HEK293 (cell line): ENCODE data around the gene SPOUT1.

Experiments
- CTCF ChIA-PET: fragments of 350-600 bp; formaldehyde crosslinking; extraction: SDS; loops from one replicate; lab custom pipeline; 2021; ENCODE audit warnings: antibody characterized with exemption; lab: Yijun Ruan, JAX
- POLR2A ChIA-PET: fragments of 300-600 bp; formaldehyde crosslinking; extraction: SDS; loops from one replicate; lab custom pipeline; 2020; ENCODE audit warnings: antibody characterized with exemption, inconsistent platforms; lab: Yijun Ruan, JAX
- H3K27ac ChIP-seq: fragments of 200-500 bp; sonication (Bioruptor generic); 2 replicates; pipeline ENCODE4 v1.5.1; 2014; ENCODE audit warnings: low read depth, low read length, control low read depth, inconsistent platforms; ENCODE audit errors: extremely low read depth
- H3K36me3 ChIP-seq, 2 experiments: fragments of 200-500 bp in 1 of 2; sonication (Bioruptor generic) in 1 of 2; 1 replicate in 1 of 2; 2 replicates in 1 of 2; pipeline ENCODE4 v1.5.1; 2014 to 2017; ENCODE audit warnings: inconsistent platforms in 2 of 2, low read length in 2 of 2; ENCODE audit not compliant: control insufficient read depth in 2 of 2, insufficient read depth in 1 of 2
- H3K4me1 ChIP-seq: fragments of 200-500 bp; sonication (Bioruptor generic); 2 replicates; pipeline ENCODE4 v1.5.1; 2014; ENCODE audit warnings: mild to moderate bottlenecking, low read length, inconsistent platforms; ENCODE audit not compliant: control insufficient read depth, insufficient read depth
- H3K4me3 ChIP-seq: 2 replicates; pipeline ENCODE4 v1.5.1; 2011; ENCODE audit warnings: low read depth, mild to moderate bottlenecking, control low read depth, low read length, moderate library complexity
- H3K9me3 ChIP-seq: fragments of 200-500 bp; sonication (Bioruptor generic); 2 replicates; pipeline ENCODE4 v1.5.1; 2014; ENCODE audit warnings: low read depth, low read length, inconsistent platforms; ENCODE audit not compliant: control insufficient read depth, insufficient read depth
- AEBP2 ChIP-seq: fragments of 450-650 bp; formaldehyde crosslinking; IDR thresholded peaks from 2 replicates; pipeline ENCODE4 v1.5.1; 2016; ENCODE audit warnings: missing biosample characterization, missing genetic modification characterization, borderline replicate concordance
- PRDM4 ChIP-seq: fragments of 450-650 bp; formaldehyde crosslinking; IDR thresholded peaks from 2 replicates; pipeline ENCODE4 v1.5.1; 2017; ENCODE audit warnings: missing biosample characterization, missing genetic modification characterization
- YY2 ChIP-seq: fragments of 450-650 bp; formaldehyde crosslinking; IDR thresholded peaks from 2 replicates; pipeline ENCODE4 v1.5.1; 2016; ENCODE audit warnings: missing biosample characterization, missing genetic modification characterization
- ZNF174 ChIP-seq: fragments of 450-650 bp; formaldehyde crosslinking; IDR thresholded peaks from 2 replicates; pipeline ENCODE4 v1.5.0; 2017; ENCODE audit warnings: missing biosample characterization, mild to moderate bottlenecking, missing genetic modification characterization
- ZNF184 ChIP-seq: fragments of 450-650 bp; IDR thresholded peaks from 2 replicates; pipeline ENCODE4 v1.5.1; 2018; ENCODE audit warnings: missing biosample characterization, mild to moderate bottlenecking, missing genetic modification characterization
- ZNF280D ChIP-seq: fragments of 450-650 bp; formaldehyde crosslinking; IDR thresholded peaks from 2 replicates; pipeline ENCODE4 v1.5.1; 2016; ENCODE audit warnings: missing biosample characterization, missing genetic modification characterization
- ZNF354C ChIP-seq: fragments of 450-650 bp; formaldehyde crosslinking; IDR thresholded peaks from 2 replicates; pipeline ENCODE4 v1.5.1; 2016; ENCODE audit warnings: missing biosample characterization, missing genetic modification characterization, low read depth, borderline replicate concordance
- ZNF366 ChIP-seq: fragments of 450-650 bp; formaldehyde crosslinking; conservative IDR thresholded peaks from 2 replicates; pipeline ENCODE4 v1.5.1; 2016; ENCODE audit warnings: missing biosample characterization, missing genetic modification characterization
- ZNF391 ChIP-seq: fragments of 450-650 bp; formaldehyde crosslinking; IDR thresholded peaks from 2 replicates; pipeline ENCODE4 v1.5.1; 2016; ENCODE audit warnings: low read depth, missing biosample characterization, missing genetic modification characterization, borderline replicate concordance
- ZNF488 ChIP-seq: fragments of 450-650 bp; formaldehyde crosslinking; IDR thresholded peaks from 2 replicates; pipeline ENCODE4 v1.5.1; 2016; ENCODE audit warnings: missing biosample characterization, missing genetic modification characterization
- ZNF639 ChIP-seq: fragments of 450-650 bp; formaldehyde crosslinking; IDR thresholded peaks from 2 replicates; pipeline ENCODE4 v1.5.1; 2016; ENCODE audit warnings: missing biosample characterization, missing genetic modification characterization
- ZNF670 ChIP-seq: fragments of 450-650 bp; formaldehyde crosslinking; IDR thresholded peaks from 2 replicates; pipeline ENCODE4 v1.5.1; 2016; ENCODE audit warnings: missing biosample characterization, missing genetic modification characterization, low read depth

Gene SPOUT1

GRCh38 chr9:128836509-128837145 is 7.0 kb upstream of the SPOUT1 start (continued):
- TF ChIP-seq PRDM4 (no peak), ZNF670 (no peak), YY2 (tag by site-specific recombination) (no peak), ZNF174 (tag by site-specific recombination) (no peak), ZNF391 (no peak), ZNF354C (tag by site-specific recombination) (no peak), ZNF366 (tag by site-specific recombination) (no peak)

GRCh38 chr9:128835246-128836210 is 5.9 kb upstream of the SPOUT1 start:
- H3K27ac ChIP-seq: no peak overlapping the region
- H3K4me3 ChIP-seq: no peak overlapping the region
- POLR2A ChIA-PET: interaction anchor here (0.5 to 0.7 kb wide), 4 partner anchors 14 to 524 kb away, joined by 3 to 5 read pairs (median 4); partner anchors contain the start of gene KYAT1
- H3K9me3 ChIP-seq: no peaks in the 10 kb centered on the region
- no peak for TF ChIP-seq ZNF639
- no peak for TF ChIP-seq ZNF488 (tag by site-specific recombination)
- no peak for TF ChIP-seq ZNF280D (tag by site-specific recombination)
- TF ChIP-seq ZNF366 (tag by site-specific recombination): peak; percentile 55
- TF ChIP-seq AEBP2 (tag by site-specific recombination): no peak
- TF ChIP-seq ZNF184: no peak
- TF ChIP-seq, all 188 proteins: peak for 1
- Histone ChIP-seq H3K4me1 (no peaks in the 10 kb centered on the region), H3K36me3 (peaks cover 0 to 22% of the 10 kb centered on the region in 2 experiments; a peak in 2 of 3 replicates)
- CTCF ChIA-PET: interaction anchor here (0.6 kb wide), 1 partner anchor 11 kb away, joined by 4 read pairs; no protein-coding TSS in a partner anchor
